Mesendoderm (in vitro differentiated cells): Measurements from ENCODE around the gene NEURL3.
A peak's percentile ranks its signal among the peaks of the same experiment; 100 is the strongest.
"Not testable (repeated sequence)": the region's sequence is repeated elsewhere in the genome, so short reads cannot be mapped to it uniquely, and the experiment has no call there.

Source experiments
- DNase-seq: peaks from one replicate; pipeline ENCODE4 v3.0.0; 2013
- H2AK5ac ChIP-seq: 2 replicates; pipeline ENCODE4 v1.6.1; 2013; ENCODE audit warnings: low read length, inconsistent platforms
- H2BK120ac ChIP-seq: 2 replicates; pipeline ENCODE4 v1.6.1; 2013; ENCODE audit warnings: low read depth, mild to moderate bottlenecking, low read length, moderate library complexity, mixed read lengths
- H2BK15ac ChIP-seq: replicated peaks from 2 replicates; pipeline ENCODE4 v1.6.1; 2013; ENCODE audit warnings: low read depth, mild to moderate bottlenecking, moderate library complexity
- H2BK5ac ChIP-seq: 2 replicates; pipeline ENCODE4 v1.6.1; 2013; ENCODE audit warnings: low read length, inconsistent platforms
- H3K18ac ChIP-seq: 2 replicates; pipeline ENCODE4 v1.6.1; 2013; ENCODE audit warnings: mild to moderate bottlenecking, low read length, mixed read lengths
- H3K23ac ChIP-seq: one replicate; pipeline ENCODE4 v1.6.1; 2013; ENCODE audit warnings: low read length
- H3K27ac ChIP-seq: 2 replicates; pipeline ENCODE4 v1.5.1; 2013; ENCODE audit warnings: low read depth, mild to moderate bottlenecking, inconsistent platforms, low read length, moderate library complexity
- H3K27me3 ChIP-seq: 2 replicates; pipeline ENCODE4 v1.6.1; 2013; ENCODE audit warnings: low read length, control low read depth, mild to moderate bottlenecking, inconsistent platforms; ENCODE audit not compliant: insufficient read depth, poor library complexity
- H3K36me3 ChIP-seq: 2 replicates; pipeline ENCODE4 v1.6.1; 2013; ENCODE audit warnings: low read length, inconsistent platforms; ENCODE audit not compliant: control insufficient read depth, insufficient read depth
- H3K4ac ChIP-seq: one replicate; pipeline ENCODE4 v1.6.1; 2013; ENCODE audit warnings: low read depth, mild to moderate bottlenecking, low read length, moderate library complexity
- H3K4me1 ChIP-seq: 2 replicates; pipeline ENCODE4 v1.6.1; 2013; ENCODE audit warnings: low read depth, low read length, inconsistent platforms; ENCODE audit not compliant: control insufficient read depth
- H3K4me2 ChIP-seq: 2 replicates; pipeline ENCODE4 v1.6.1; 2013; ENCODE audit warnings: low read length
- H3K4me3 ChIP-seq: 2 replicates; pipeline ENCODE4 v1.5.1; 2013; ENCODE audit warnings: mild to moderate bottlenecking, low read length
- H3K56ac ChIP-seq: one replicate; pipeline ENCODE4 v1.6.1; 2013; ENCODE audit warnings: low read length
- H3K79me1 ChIP-seq: 2 replicates; pipeline ENCODE4 v1.6.1; 2013; ENCODE audit warnings: low read length, inconsistent platforms
- H3K79me2 ChIP-seq: 2 replicates; pipeline ENCODE4 v1.6.1; 2013; ENCODE audit warnings: mild to moderate bottlenecking, low read length; ENCODE audit not compliant: control insufficient read depth, insufficient read depth
- H3K9ac ChIP-seq: 2 replicates; pipeline ENCODE4 v1.6.1; 2013; ENCODE audit warnings: low read length, inconsistent platforms
- H4K5ac ChIP-seq: one replicate; pipeline ENCODE4 v1.6.1; 2013; ENCODE audit warnings: low read length
- H4K8ac ChIP-seq: one replicate; pipeline ENCODE4 v1.6.1; 2013; ENCODE audit warnings: low read depth, mild to moderate bottlenecking, control low read depth, low read length, moderate library complexity
- WGBS: extraction: QIAGEN DNeasy Blood & Tissue Kit; methylation state at CpG from one replicate; pipeline ENCODE4 v1.1.7; 2013; ENCODE audit warnings: low lambda C conversion rate, missing lambda C conversion rate; ENCODE audit not compliant: insufficient coverage; ENCODE audit errors: extremely low coverage; 5-methylcytosine and 5-hydroxymethylcytosine counted together

Gene NEURL3

DNA sequence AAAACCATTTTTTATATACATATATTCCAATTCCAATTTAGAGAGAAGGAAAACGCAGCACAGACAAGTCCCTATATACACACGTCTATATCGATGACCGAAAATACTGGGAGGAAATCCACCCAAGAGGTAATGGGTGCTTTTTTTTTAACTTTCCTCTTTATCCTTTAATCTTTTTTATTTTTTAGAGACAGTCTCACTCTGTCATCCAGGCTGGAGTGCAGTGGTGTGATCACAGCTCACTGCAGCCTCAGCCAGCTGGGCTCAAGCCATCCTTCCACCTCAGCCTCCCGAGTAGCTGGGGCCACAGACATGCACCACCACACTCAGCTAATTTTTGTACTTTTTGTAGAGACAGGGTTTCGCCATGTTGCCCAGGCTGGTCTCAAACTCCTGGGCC lies 6.5 kb downstream of the NEURL3 start:
- not testable (repeated sequence) for H4K5ac ChIP-seq, H2BK120ac ChIP-seq, DNase-seq, H2BK5ac ChIP-seq, H3K9ac ChIP-seq, H3K4me3 ChIP-seq, H3K4ac ChIP-seq, H3K27ac ChIP-seq, H4K8ac ChIP-seq, H3K79me1 ChIP-seq, H2BK15ac ChIP-seq, H3K36me3 ChIP-seq, H3K18ac ChIP-seq, H3K4me2 ChIP-seq, H3K23ac ChIP-seq, H3K56ac ChIP-seq, H3K79me2 ChIP-seq, H3K4me1 ChIP-seq, H3K27me3 ChIP-seq, H2AK5ac ChIP-seq
- no CpG with 5 or more reads among the region's 6 CpGs for WGBS

DNA sequence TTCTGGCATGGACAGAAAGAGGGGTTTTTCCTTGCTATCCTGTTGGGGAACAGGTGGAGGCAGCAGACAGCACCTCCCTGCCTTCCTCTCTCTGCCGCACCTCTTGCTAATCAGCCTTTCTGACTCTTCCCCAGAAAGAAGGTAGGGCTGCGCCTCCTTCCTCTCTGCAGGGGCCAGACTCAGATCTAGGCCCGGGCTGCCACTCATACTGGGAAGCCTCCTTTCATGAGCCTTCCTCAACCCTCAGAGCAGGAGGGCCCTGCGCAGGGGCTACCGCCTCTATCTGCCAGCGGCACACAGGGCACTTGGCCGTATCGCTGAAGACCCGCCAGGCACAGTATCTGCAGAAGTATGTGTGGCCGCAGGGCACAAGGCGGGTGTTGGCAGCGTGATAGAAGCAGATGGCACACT lies 7.1 kb downstream of the NEURL3 start:
- no peaks in the 10 kb centered on the region for H3K79me1 ChIP-seq
- H2BK5ac ChIP-seq = no peak overlapping the region
- no CpG with 5 or more reads among the region's 12 CpGs for WGBS
- no peak overlapping the region for H4K8ac ChIP-seq
- H3K56ac ChIP-seq = no peak overlapping the region
- DNase-seq = peak; percentile 50
- no peaks in the 10 kb centered on the region for H3K36me3 ChIP-seq
- H4K5ac ChIP-seq = no peak overlapping the region
- H3K9ac ChIP-seq = no peak overlapping the region
- no peaks in the 10 kb centered on the region for H3K4me1 ChIP-seq
- H2BK15ac ChIP-seq = no peak overlapping the region
- H3K23ac ChIP-seq = no peak overlapping the region
- H2BK120ac ChIP-seq = no peak overlapping the region
- no peaks in the 10 kb centered on the region for H3K27me3 ChIP-seq
- H3K4ac ChIP-seq = no peak overlapping the region
- H3K4me3 ChIP-seq = no peak overlapping the region
- H3K27ac ChIP-seq = no peak overlapping the region
- no peaks in the 10 kb centered on the region for H3K79me2 ChIP-seq
- no peak overlapping the region for H3K18ac ChIP-seq
- H2AK5ac ChIP-seq = no peak overlapping the region
- H3K4me2 ChIP-seq = no peak overlapping the region

DNA sequence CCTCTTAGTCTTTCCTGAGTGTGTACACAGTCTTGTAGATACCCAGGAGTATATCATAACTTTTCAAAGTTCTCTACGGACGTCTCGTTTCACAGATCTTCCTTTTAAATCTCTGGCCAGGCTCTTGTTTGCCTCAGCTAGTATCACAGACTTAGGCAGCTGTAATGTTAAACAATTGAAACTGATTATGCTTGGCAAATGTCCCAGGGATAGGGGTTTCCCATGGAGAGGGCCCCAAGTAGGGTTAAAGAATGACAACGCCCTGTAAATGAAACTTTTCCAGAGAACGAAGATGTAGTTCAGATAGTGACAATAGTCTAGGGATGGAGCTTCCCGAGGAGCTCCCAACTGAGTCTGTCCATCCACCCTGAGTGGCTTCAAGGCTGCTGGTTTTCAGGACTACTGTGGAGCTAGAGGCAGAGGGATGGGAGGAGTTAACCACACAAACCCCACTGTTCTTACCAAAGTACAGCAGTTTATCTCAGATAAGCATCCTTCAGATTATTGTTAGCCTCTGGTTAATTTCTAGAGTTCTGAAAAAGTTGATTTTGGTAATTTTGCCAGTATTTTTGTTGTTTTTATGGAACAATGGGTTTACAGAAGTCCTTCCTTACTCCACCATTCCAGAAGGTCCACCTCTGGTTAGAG lies 9.1 kb downstream of the NEURL3 start:
- WGBS = no CpG with 5 or more reads among the region's 6 CpGs
- Histone ChIP-seq H3K36me3 (no peaks in the 10 kb centered on the region), H3K18ac (no peak overlapping the region), H4K8ac (no peak overlapping the region), H2BK5ac (no peak overlapping the region), H3K23ac (no peak overlapping the region), H3K56ac (no peak overlapping the region), H3K79me2 (no peaks in the 10 kb centered on the region), H3K79me1 (no peaks in the 10 kb centered on the region), H4K5ac (no peak overlapping the region), H3K4ac (no peak overlapping the region), H3K9ac (no peak overlapping the region), H3K4me1 (peaks cover 2% of the 10 kb centered on the region), H2BK120ac (no peak overlapping the region), H3K4me2 (no peak overlapping the region), H3K27ac (no peak overlapping the region), H2BK15ac (no peak overlapping the region), H2AK5ac (no peak overlapping the region), H3K27me3 (no peaks in the 10 kb centered on the region), H3K4me3 (no peak overlapping the region)
- DNase-seq = no peak

DNA sequence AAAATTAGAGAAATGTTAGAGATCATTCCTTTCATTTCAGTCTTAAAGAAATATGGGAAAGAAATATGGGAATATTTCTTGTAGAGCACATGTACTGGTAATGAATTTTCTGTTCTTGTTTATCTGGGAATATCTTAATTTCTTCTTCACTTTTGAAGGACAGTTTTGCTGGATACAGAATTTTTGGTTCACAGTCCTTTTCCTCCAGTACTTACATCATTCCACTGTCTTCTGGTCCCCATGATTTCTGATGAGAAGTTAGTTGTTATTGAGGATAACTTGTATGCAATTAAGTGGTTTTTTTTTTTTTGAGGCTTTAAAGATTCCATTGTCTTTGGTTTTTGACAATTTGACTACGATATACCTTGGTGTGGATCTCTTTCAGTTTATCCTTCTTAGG lies 11.0 kb downstream of the NEURL3 start:
- no peaks in the 10 kb centered on the region for H3K36me3 ChIP-seq
- H2BK5ac ChIP-seq = no peak overlapping the region
- no peak overlapping the region for H2AK5ac ChIP-seq
- no peak overlapping the region for H3K56ac ChIP-seq
- DNase-seq = no peak
- no peak overlapping the region for H3K27ac ChIP-seq
- H4K5ac ChIP-seq = no peak overlapping the region
- H4K8ac ChIP-seq = no peak overlapping the region
- no peak overlapping the region for H2BK120ac ChIP-seq
- no peak overlapping the region for H3K4me3 ChIP-seq
- H2BK15ac ChIP-seq = no peak overlapping the region
- peaks cover 2% of the 10 kb centered on the region for H3K4me1 ChIP-seq
- no peak overlapping the region for H3K9ac ChIP-seq
- no peaks in the 10 kb centered on the region for H3K79me2 ChIP-seq
- H3K79me1 ChIP-seq = no peaks in the 10 kb centered on the region
- no peak overlapping the region for H3K4ac ChIP-seq
- no peak overlapping the region for H3K23ac ChIP-seq
- no peaks in the 10 kb centered on the region for H3K27me3 ChIP-seq
- H3K18ac ChIP-seq = no peak overlapping the region
- H3K4me2 ChIP-seq = no peak overlapping the region
- no CpG with 5 or more reads among the region's 1 CpG for WGBS

DNA sequence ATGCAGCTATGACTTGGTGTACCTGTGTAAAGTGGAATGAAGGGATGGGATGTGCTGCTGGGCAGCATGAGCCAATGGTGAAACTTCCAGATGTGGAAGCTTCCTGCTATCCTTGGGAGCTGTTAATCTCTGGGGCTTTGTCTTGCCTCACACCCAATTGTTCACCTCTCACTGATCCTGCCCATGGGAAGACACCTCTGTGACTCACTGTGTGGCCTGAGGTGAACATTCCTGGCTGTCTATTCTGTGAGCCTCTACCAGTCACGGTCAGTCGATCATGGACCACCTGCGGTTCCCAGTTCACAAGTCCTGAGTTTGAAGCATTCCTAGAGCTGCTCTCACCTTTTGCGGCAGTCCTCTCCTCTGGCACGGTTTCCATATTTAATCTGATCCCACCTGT lies 12.1 kb downstream of the NEURL3 start:
- Histone ChIP-seq H2AK5ac (no peak overlapping the region), H3K4me2 (no peak overlapping the region), H4K5ac (no peak overlapping the region), H3K79me1 (no peaks in the 10 kb centered on the region), H3K9ac (no peak overlapping the region), H4K8ac (no peak overlapping the region), H2BK15ac (no peak overlapping the region), H3K36me3 (no peaks in the 10 kb centered on the region), H3K56ac (no peak overlapping the region), H3K27ac (no peak overlapping the region), H3K4me1 (peaks cover 2% of the 10 kb centered on the region), H3K23ac (no peak overlapping the region), H3K4me3 (no peak overlapping the region), H3K18ac (no peak overlapping the region), H3K4ac (no peak overlapping the region), H3K27me3 (no peaks in the 10 kb centered on the region), H3K79me2 (no peaks in the 10 kb centered on the region), H2BK120ac (no peak overlapping the region), H2BK5ac (no peak overlapping the region)
- WGBS = no CpG with 5 or more reads among the region's 5 CpGs
- peak; percentile 99 for DNase-seq

DNA sequence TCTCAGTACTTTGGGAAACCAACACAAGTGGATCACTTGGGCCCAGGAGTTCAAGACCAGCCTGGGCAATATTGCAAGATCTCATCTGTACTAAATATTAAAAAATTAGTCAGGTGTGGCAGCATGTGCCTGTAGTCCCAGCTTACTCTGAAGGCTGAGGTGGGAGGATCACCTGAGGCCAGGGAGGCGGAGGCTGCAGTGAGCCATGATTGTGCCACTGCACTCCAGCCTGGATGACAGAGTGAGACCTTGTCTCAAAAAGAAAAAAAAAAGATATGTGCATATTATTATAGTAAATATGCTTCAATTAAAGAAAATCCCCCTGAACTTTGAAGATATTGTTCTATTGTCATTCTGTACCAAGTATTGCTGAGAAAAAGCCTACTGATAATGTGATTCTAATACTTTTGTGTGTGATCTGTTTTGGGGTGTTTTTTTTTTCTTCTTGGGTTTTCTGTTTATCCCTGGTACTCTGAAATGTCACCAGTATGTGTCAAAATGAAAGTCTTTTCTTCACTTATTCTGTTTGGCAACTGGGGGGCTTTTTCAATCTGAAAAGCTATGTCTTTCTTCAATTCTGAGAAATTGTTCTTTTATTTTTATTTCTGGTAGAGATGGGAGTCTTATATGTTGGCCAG lies 13.2 kb downstream of the NEURL3 start:
- no CpG with 5 or more reads among the region's 1 CpG for WGBS
- H3K4me2 ChIP-seq = no peak overlapping the region

More for the DNA sequence above, 13.2 kb downstream of the NEURL3 start:
- no peak overlapping the region for H3K27ac ChIP-seq
- H2BK5ac ChIP-seq = no peak overlapping the region
- no peaks in the 10 kb centered on the region for H3K27me3 ChIP-seq
- peaks cover 2% of the 10 kb centered on the region for H3K4me1 ChIP-seq
- H2BK120ac ChIP-seq = no peak overlapping the region
- no peak overlapping the region for H3K23ac ChIP-seq
- H2BK15ac ChIP-seq = no peak overlapping the region
- no peak overlapping the region for H3K9ac ChIP-seq
- H3K36me3 ChIP-seq = no peaks in the 10 kb centered on the region
- no peak overlapping the region for H3K4me3 ChIP-seq
- no peak overlapping the region for H3K4ac ChIP-seq
- H4K8ac ChIP-seq = no peak overlapping the region
- DNase-seq = no peak
- H3K18ac ChIP-seq = no peak overlapping the region
- H3K56ac ChIP-seq = no peak overlapping the region
- no peaks in the 10 kb centered on the region for H3K79me1 ChIP-seq
- no peaks in the 10 kb centered on the region for H3K79me2 ChIP-seq
- H2AK5ac ChIP-seq = no peak overlapping the region
- no peak overlapping the region for H4K5ac ChIP-seq
